Hepatocyte (in vitro differentiated cells): ENCODE results near the gene SLC1A6.

Source experiments
- EZH2 ChIP-seq: fragments of 200-600 bp; sonication (generic); IDR thresholded peaks from 2 replicates; pipeline ENCODE4 v1.6.1; 2016; ENCODE audit warnings: antibody characterized with exemption, mild to moderate bottlenecking, borderline replicate concordance
- EZH2phosphoT487 ChIP-seq: fragments of 200-600 bp; sonication (generic); IDR thresholded peaks from one replicate; pipeline ENCODE4 v1.6.1; 2018; ENCODE audit warnings: antibody characterized with exemption, mild to moderate bottlenecking, low read depth, moderate library complexity; ENCODE audit not compliant: unreplicated experiment, severe bottlenecking
- TF ChIP-seq, protein P1 (sequence below): fragments of 200-600 bp; sonication (generic); IDR thresholded peaks from 2 replicates; pipeline ENCODE4 v1.5.1; 2016; ENCODE audit warnings: antibody characterized with exemption, mild to moderate bottlenecking; ENCODE audit not compliant: poor library complexity

DNA sequence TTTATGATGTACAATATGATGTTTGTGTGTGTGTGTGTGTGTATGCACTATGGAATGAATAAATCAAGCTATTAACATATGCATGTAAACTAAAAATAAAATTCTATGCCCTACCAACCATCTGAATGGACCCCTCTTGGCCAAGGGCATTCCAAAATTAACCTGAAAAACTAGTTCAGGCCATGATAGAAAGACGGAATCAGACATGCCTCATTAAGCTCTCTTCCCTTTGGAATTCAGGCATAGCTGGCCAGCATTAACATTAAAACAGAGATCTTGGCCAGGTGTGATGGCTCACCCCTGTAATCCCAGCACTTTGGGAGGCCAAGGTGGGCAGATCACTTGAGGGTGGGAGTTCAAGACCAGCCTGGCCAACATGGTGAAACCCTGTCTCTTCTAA is 18.3 kb upstream of the SLC1A6 start:
- TF ChIP-seq, protein P1, sequence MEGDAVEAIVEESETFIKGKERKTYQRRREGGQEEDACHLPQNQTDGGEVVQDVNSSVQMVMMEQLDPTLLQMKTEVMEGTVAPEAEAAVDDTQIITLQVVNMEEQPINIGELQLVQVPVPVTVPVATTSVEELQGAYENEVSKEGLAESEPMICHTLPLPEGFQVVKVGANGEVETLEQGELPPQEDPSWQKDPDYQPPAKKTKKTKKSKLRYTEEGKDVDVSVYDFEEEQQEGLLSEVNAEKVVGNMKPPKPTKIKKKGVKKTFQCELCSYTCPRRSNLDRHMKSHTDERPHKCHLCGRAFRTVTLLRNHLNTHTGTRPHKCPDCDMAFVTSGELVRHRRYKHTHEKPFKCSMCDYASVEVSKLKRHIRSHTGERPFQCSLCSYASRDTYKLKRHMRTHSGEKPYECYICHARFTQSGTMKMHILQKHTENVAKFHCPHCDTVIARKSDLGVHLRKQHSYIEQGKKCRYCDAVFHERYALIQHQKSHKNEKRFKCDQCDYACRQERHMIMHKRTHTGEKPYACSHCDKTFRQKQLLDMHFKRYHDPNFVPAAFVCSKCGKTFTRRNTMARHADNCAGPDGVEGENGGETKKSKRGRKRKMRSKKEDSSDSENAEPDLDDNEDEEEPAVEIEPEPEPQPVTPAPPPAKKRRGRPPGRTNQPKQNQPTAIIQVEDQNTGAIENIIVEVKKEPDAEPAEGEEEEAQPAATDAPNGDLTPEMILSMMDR: no peak
- no peak for TF ChIP-seq EZH2
- TF ChIP-seq EZH2phosphoT487: no peak
